Naive B cell (primary cell): ENCODE measurements around the gene LTB4R2. TPM values are rescaled to one million over a fixed set of nuclear protein-coding genes. Genes with fewer than 3 reads are reported as not detected.
"Not testable (repeated sequence)": the region's sequence is repeated elsewhere in the genome, so short reads cannot be mapped to it uniquely, and the experiment has no call there.

Source experiments
- ATAC-seq, 2 donors: fragments of 150-1000 bp; cut with Tn5 transposase; 2 replicates each; pipeline ENCODE4 v1.10.0; 2021; ENCODE audit warnings: low read depth in 2 of 2, mild to moderate bottlenecking in 2 of 2, moderate library complexity in 2 of 2
- DNase-seq: peaks from one replicate; pipeline ENCODE4 v3.0.0; 2022
- H3K27ac Mint-ChIP-seq, 6 donors: one replicate each; pipeline ENCODE4 v1.8.0; 2020 to 2022; ENCODE audit warnings: mild to moderate bottlenecking in 6 of 6, mixed read lengths in 6 of 6, moderate library complexity in 5 of 6, inconsistent platforms in 2 of 6
- H3K27me3 Mint-ChIP-seq, 3 donors: one replicate each; pipeline ENCODE4 v1.8.0; 2021 to 2022; ENCODE audit warnings: mixed read lengths in 3 of 3, mild to moderate bottlenecking in 1 of 3
- H3K36me3 Mint-ChIP-seq, 2 donors: one replicate each; pipeline ENCODE4 v1.8.0; 2020 to 2022; ENCODE audit warnings: mixed read lengths in 2 of 2, inconsistent platforms in 1 of 2, mild to moderate bottlenecking in 1 of 2
- H3K4me1 Mint-ChIP-seq, 3 donors: one replicate each; pipeline ENCODE4 v1.8.0; 2020 to 2022; ENCODE audit warnings: mixed read lengths in 3 of 3, inconsistent platforms in 1 of 3, mild to moderate bottlenecking in 1 of 3, moderate library complexity in 1 of 3
- H3K4me3 Mint-ChIP-seq, 8 donors: one replicate each; pipeline ENCODE4 v1.8.0; 2020 to 2022; ENCODE audit warnings: mild to moderate bottlenecking in 8 of 8, mixed read lengths in 8 of 8, moderate library complexity in 8 of 8, inconsistent platforms in 2 of 8
- H3K9me3 Mint-ChIP-seq, 7 donors: one replicate each; pipeline ENCODE4 v1.8.0; 2020 to 2022; ENCODE audit warnings: mixed read lengths in 7 of 7, mild to moderate bottlenecking in 5 of 7, inconsistent platforms in 2 of 7, moderate library complexity in 1 of 7
- polyA plus RNA-seq, 6 donors: library from polyadenylated mRNA; unstranded; fragments of 300-500 nt; fragmentation: Illumina TruSeq; gene quantifications; one replicate each; pipeline ENCODE4 v1.2.3, GENCODE V29; 2021; ENCODE audit warnings: low read depth in 6 of 6

Gene LTB4R2
- polyA plus RNA-seq, 6 donors from 2014 or later = 0.28 to 1.2 (median 0.69) TPM

- ATAC-seq (no peak), DNase-seq (no peak)
- Mint-ChIP-seq H3K4me3 (peak overlapping the region in 1 of 8 donors; percentile 47), H3K27ac (no peak overlapping the region), H3K4me1 (peaks cover 6 to 9% (median 9%) of the 10 kb centered on the region in 3 donors), H3K9me3 (no peaks in the 10 kb centered on the region), H3K36me3 (peaks cover 0 to 7% of the 10 kb centered on the region in 2 donors), H3K27me3 (peaks cover 6 to 40% (median 38%) of the 10 kb centered on the region in 3 donors)
Observed at GRCh38 chr14:24322672-24323071, 12.7 kb downstream of the LTB4R2 start.

- H3K4me3 Mint-ChIP-seq = no peak overlapping the region
- H3K4me1 Mint-ChIP-seq = peaks cover 6 to 12% (median 10%) of the 10 kb centered on the region in 3 donors
- no peaks in the 10 kb centered on the region for H3K9me3 Mint-ChIP-seq
- H3K27me3 Mint-ChIP-seq = peaks cover 4 to 38% (median 38%) of the 10 kb centered on the region in 3 donors
- ATAC-seq (no peak), DNase-seq (no peak)
- H3K36me3 Mint-ChIP-seq = peaks cover 0 to 7% of the 10 kb centered on the region in 2 donors
- no peak overlapping the region for H3K27ac Mint-ChIP-seq
Observed at GRCh38 chr14:24323341-24323740, 13.4 kb downstream of the LTB4R2 start.

- ATAC-seq (no peak), DNase-seq (no peak)
- H3K9me3 Mint-ChIP-seq = no peaks in the 10 kb centered on the region
- H3K4me1 Mint-ChIP-seq = peaks cover 6 to 14% (median 10%) of the 10 kb centered on the region in 3 donors
- peaks cover 0 to 6% of the 10 kb centered on the region in 2 donors for H3K36me3 Mint-ChIP-seq
- H3K4me3 Mint-ChIP-seq = no peak overlapping the region
- no peak overlapping the region for H3K27ac Mint-ChIP-seq
- peaks cover 4 to 32% (median 31%) of the 10 kb centered on the region in 3 donors for H3K27me3 Mint-ChIP-seq
Observed at GRCh38 chr14:24324024-24324423, 14.1 kb downstream of the LTB4R2 start.

- peaks cover 4 to 21% (median 21%) of the 10 kb centered on the region in 3 donors for H3K27me3 Mint-ChIP-seq
- ATAC-seq (no peak), DNase-seq (no peak)
- peak overlapping the region in 1 of 6 donors; percentile 62 for H3K27ac Mint-ChIP-seq
- peaks cover 6 to 14% (median 6%) of the 10 kb centered on the region in 3 donors for H3K4me1 Mint-ChIP-seq
- H3K36me3 Mint-ChIP-seq = no peaks in the 10 kb centered on the region
- H3K4me3 Mint-ChIP-seq = peak overlapping the region in 1 of 8 donors; percentile 3
- no peaks in the 10 kb centered on the region for H3K9me3 Mint-ChIP-seq
Observed at GRCh38 chr14:24325041-24325530, 15.1 kb downstream of the LTB4R2 start.

GRCh38 chr14:24325963-24326362 is 16.0 kb downstream of the LTB4R2 start:
- H3K27ac Mint-ChIP-seq = no peak overlapping the region
- DNase-seq (no peak), ATAC-seq (no peak)
- no peak overlapping the region for H3K4me3 Mint-ChIP-seq
- peaks cover 0 to 21% (median 17%) of the 10 kb centered on the region in 3 donors for H3K27me3 Mint-ChIP-seq
- no peaks in the 10 kb centered on the region for H3K9me3 Mint-ChIP-seq
- H3K36me3 Mint-ChIP-seq = no peaks in the 10 kb centered on the region
- peaks cover 6 to 14% (median 6%) of the 10 kb centered on the region in 3 donors for H3K4me1 Mint-ChIP-seq

- Mint-ChIP-seq H3K9me3 (no peaks in the 10 kb centered on the region), H3K27me3 (peaks cover 4 to 21% (median 18%) of the 10 kb centered on the region in 3 donors), H3K4me1 (peaks cover 11 to 23% (median 14%) of the 10 kb centered on the region in 3 donors), H3K36me3 (no peaks in the 10 kb centered on the region), H3K4me3 (peak overlapping the region in 2 of 8 donors; percentile 16 to 50), H3K27ac (peak overlapping the region in 4 of 6 donors; percentile 34 to 90 (median 54))
- ATAC-seq = no peak
- DNase-seq = no peak
Observed at GRCh38 chr14:24327303-24327702, 17.4 kb downstream of the LTB4R2 start.

GRCh38 chr14:24327914-24328313 is 18.0 kb downstream of the LTB4R2 start:
- peaks cover 6 to 27% (median 16%) of the 10 kb centered on the region in 3 donors for H3K27me3 Mint-ChIP-seq
- peaks cover 16 to 27% (median 16%) of the 10 kb centered on the region in 3 donors for H3K4me1 Mint-ChIP-seq
- ATAC-seq, H3K27ac Mint-ChIP-seq, H3K9me3 Mint-ChIP-seq, H3K36me3 Mint-ChIP-seq, H3K4me3 Mint-ChIP-seq, DNase-seq: not testable (repeated sequence)

GRCh38 chr14:24329073-24329663 is 19.2 kb downstream of the LTB4R2 start:
- H3K9me3 Mint-ChIP-seq = no peaks in the 10 kb centered on the region
- ATAC-seq = no peak
- H3K4me3 Mint-ChIP-seq = peak overlapping the region in 1 of 8 donors; percentile 33

GRCh38 chr14:24329736-24330135 is 19.8 kb downstream of the LTB4R2 start:
- Mint-ChIP-seq H3K4me1 (peaks cover 19 to 41% (median 22%) of the 10 kb centered on the region in 3 donors), H3K27me3 (peaks cover 12 to 26% (median 16%) of the 10 kb centered on the region in 3 donors), H3K27ac (peak overlapping the region in 1 of 6 donors; percentile 15), H3K36me3 (no peaks in the 10 kb centered on the region), H3K9me3 (no peaks in the 10 kb centered on the region), H3K4me3 (peak overlapping the region in 1 of 8 donors; percentile 33)
- no peak for DNase-seq
- no peak for ATAC-seq

More at GRCh38 chr14:24329073-24329663, 19.2 kb downstream of the LTB4R2 start:
- Mint-ChIP-seq H3K36me3 (no peaks in the 10 kb centered on the region), H3K4me1 (peaks cover 17 to 39% (median 19%) of the 10 kb centered on the region in 3 donors), H3K27ac (peak overlapping the region in 1 of 6 donors; percentile 15), H3K27me3 (peaks cover 10 to 24% (median 13%) of the 10 kb centered on the region in 3 donors)
- DNase-seq = no peak

- H3K4me1 Mint-ChIP-seq = peaks cover 24 to 50% (median 30%) of the 10 kb centered on the region in 3 donors
- H3K9me3 Mint-ChIP-seq = peaks cover 0 to 1% (median 0%) of the 10 kb centered on the region in 7 donors
- peak overlapping the region in 3 of 6 donors; percentile 56 to 75 (median 61) for H3K27ac Mint-ChIP-seq
- no peak for DNase-seq
- peaks cover 19 to 34% (median 20%) of the 10 kb centered on the region in 3 donors for H3K27me3 Mint-ChIP-seq
- peaks cover 0 to under 1% of the 10 kb centered on the region in 2 donors for H3K36me3 Mint-ChIP-seq
- H3K4me3 Mint-ChIP-seq = no peak overlapping the region
- ATAC-seq = no peak
Observed at GRCh38 chr14:24330973-24331674, 21.2 kb downstream of the LTB4R2 start.

- ATAC-seq = no peak
- Mint-ChIP-seq H3K4me1 (peaks cover 24 to 53% (median 30%) of the 10 kb centered on the region in 3 donors), H3K27me3 (peaks cover 19 to 34% (median 20%) of the 10 kb centered on the region in 3 donors), H3K27ac (peak overlapping the region; percentile 5 to 98 (median 83)), H3K36me3 (peaks cover 0 to 7% of the 10 kb centered on the region in 2 donors), H3K4me3 (peak overlapping the region; percentile 86 to 94 (median 90)), H3K9me3 (peaks cover 0 to 1% (median 0%) of the 10 kb centered on the region in 7 donors)
- DNase-seq = no peak
Observed at GRCh38 chr14:24331731-24332267, 21.9 kb downstream of the LTB4R2 start.

GRCh38 chr14:24332268-24332993 is 22.5 kb downstream of the LTB4R2 start:
- peaks cover 0 to 1% (median 0%) of the 10 kb centered on the region in 7 donors for H3K9me3 Mint-ChIP-seq

More at GRCh38 chr14:24332268-24332993, 22.5 kb downstream of the LTB4R2 start:
- Mint-ChIP-seq H3K27me3 (peaks cover 19 to 32% (median 20%) of the 10 kb centered on the region in 3 donors), H3K36me3 (peaks cover 1 to 7% of the 10 kb centered on the region in 2 donors), H3K27ac (peak overlapping the region; percentile 5 to 98 (median 83)), H3K4me1 (peaks cover 21 to 47% (median 26%) of the 10 kb centered on the region in 3 donors), H3K4me3 (peak overlapping the region; percentile 86 to 94 (median 90))
- peak; percentile 85 for ATAC-seq
- peak; percentile 81 for DNase-seq
